Prostate gland (tissue), 2 donors: ENCODE results near the gene CEACAM3. TPM values are rescaled to one million over a fixed set of nuclear protein-coding genes. Genes with fewer than 3 reads are reported as not detected.
A peak's percentile ranks its signal among the peaks of the same experiment; 100 is the strongest.

ENCODE experiments used
- DNase-seq: peaks from one replicate; pipeline ENCODE4 v3.0.0-alpha.2; 2019; ENCODE audit warnings: low spot score
- H3K27ac ChIP-seq, 2 donors: fragments of 200-600 bp; sonication (generic); 2 replicates each; pipeline ENCODE4 v1.5.1; 2017 to 2019
- H3K27me3 ChIP-seq: fragments of 200-600 bp; sonication (generic); replicated peaks from 2 replicates; pipeline ENCODE4 v1.5.1; 2019; ENCODE audit not compliant: insufficient read depth
- H3K36me3 ChIP-seq, 2 donors: fragments of 200-600 bp; sonication (generic); 1 replicate in 1 of 2; 2 replicates in 1 of 2; pipeline versions ENCODE4 v1.5.1 to v1.8.1; 2017 to 2019
- H3K4me1 ChIP-seq: fragments of 200-600 bp; sonication (generic); replicated peaks from 2 replicates; pipeline ENCODE4 v1.5.1; 2019
- H3K4me3 ChIP-seq, 2 donors: fragments of 200-600 bp; sonication (generic); 2 replicates each; pipeline ENCODE4 v1.5.1; 2017 to 2019
- H3K9me3 ChIP-seq: fragments of 200-600 bp; sonication (generic); 2 replicates; pipeline ENCODE4 v1.5.1; 2017
- POLR2A ChIP-seq: fragments of 450-650 bp; IDR thresholded peaks from one replicate; pipeline ENCODE4 v1.6.1; 2016; ENCODE audit warnings: antibody characterized with exemption, mild to moderate bottlenecking
- POLR2AphosphoS5 ChIP-seq: sonication (generic); formaldehyde crosslinking; IDR thresholded peaks from one replicate; pipeline ENCODE4 v1.6.1; 2017; ENCODE audit warnings: antibody characterized with exemption
- whole genome bisulfite sequencing: methylation state at CpG from one replicate; pipeline ENCODE4 v1.1.5; 2018; 5-methylcytosine and 5-hydroxymethylcytosine counted together
- intact Hi-C: fragments of 100-400 bp; cut with DNase I; formaldehyde crosslinking; loops from one replicate; pipeline ENCODE4 v1.14.2; 2022
- total RNA-seq, 2 donors: library from RNA; depleted of rRNA; stranded (reverse); fragments of >200 nt; gene quantifications; one replicate each; pipeline ENCODE4 v1.1.0, GENCODE V29; 2016
- TF ChIP-seq, protein P1 (sequence below), 4 experiments: fragments of 200-600 bp in 2 of 4; fragments of 450-650 bp in 2 of 4; sonication (generic) in 2 of 4; IDR thresholded peaks; 1 replicate in 3 of 4; 2 replicates in 1 of 4; pipeline ENCODE4 v1.5.1; 2016 to 2019; ENCODE audit warnings: antibody characterized with exemption in 4 of 4, mild to moderate bottlenecking in 2 of 4, moderate library complexity in 2 of 4

Gene CEACAM3
- total RNA-seq, 2 donors from 2014 or later = 0.59 TPM; not detected in 1

DNA sequence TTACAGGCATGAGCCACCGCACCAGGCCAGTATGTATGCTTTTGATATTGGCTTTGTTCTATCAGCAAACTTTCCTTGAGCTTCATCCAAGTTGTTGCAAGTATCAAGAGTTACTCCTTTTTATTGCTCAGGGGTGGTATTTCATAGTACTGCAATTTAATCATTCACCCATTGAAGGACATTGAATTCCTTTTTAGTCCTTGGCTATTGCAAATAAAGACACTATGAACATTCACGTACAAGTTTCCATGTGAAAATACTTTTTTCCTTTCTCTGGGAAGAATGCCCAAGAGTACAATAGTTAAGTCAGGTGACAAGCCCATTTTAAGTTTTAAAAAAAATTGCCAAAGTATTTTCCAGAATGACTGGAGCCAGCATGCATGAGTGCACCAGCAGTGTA, 20.4 kb downstream of the CEACAM3 start:
- Histone ChIP-seq H3K9me3 (no peaks in the 10 kb centered on the region), H3K4me1 (no peaks in the 10 kb centered on the region), H3K4me3 (no peak overlapping the region), H3K36me3 (no peaks in the 10 kb centered on the region), H3K27ac (no peak overlapping the region), H3K27me3 (no peaks in the 10 kb centered on the region)
- 34% methylated on average over 2 of the region's 2 CpGs for WGBS
- intact Hi-C loops = no loop called here
- TF ChIP-seq, protein P1, sequence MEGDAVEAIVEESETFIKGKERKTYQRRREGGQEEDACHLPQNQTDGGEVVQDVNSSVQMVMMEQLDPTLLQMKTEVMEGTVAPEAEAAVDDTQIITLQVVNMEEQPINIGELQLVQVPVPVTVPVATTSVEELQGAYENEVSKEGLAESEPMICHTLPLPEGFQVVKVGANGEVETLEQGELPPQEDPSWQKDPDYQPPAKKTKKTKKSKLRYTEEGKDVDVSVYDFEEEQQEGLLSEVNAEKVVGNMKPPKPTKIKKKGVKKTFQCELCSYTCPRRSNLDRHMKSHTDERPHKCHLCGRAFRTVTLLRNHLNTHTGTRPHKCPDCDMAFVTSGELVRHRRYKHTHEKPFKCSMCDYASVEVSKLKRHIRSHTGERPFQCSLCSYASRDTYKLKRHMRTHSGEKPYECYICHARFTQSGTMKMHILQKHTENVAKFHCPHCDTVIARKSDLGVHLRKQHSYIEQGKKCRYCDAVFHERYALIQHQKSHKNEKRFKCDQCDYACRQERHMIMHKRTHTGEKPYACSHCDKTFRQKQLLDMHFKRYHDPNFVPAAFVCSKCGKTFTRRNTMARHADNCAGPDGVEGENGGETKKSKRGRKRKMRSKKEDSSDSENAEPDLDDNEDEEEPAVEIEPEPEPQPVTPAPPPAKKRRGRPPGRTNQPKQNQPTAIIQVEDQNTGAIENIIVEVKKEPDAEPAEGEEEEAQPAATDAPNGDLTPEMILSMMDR (IDR thresholded peaks at IDR 0.05) = no peak
- TF ChIP-seq POLR2AphosphoS5 (no peak), POLR2A (no peak)
- DNase-seq = no peak

DNA sequence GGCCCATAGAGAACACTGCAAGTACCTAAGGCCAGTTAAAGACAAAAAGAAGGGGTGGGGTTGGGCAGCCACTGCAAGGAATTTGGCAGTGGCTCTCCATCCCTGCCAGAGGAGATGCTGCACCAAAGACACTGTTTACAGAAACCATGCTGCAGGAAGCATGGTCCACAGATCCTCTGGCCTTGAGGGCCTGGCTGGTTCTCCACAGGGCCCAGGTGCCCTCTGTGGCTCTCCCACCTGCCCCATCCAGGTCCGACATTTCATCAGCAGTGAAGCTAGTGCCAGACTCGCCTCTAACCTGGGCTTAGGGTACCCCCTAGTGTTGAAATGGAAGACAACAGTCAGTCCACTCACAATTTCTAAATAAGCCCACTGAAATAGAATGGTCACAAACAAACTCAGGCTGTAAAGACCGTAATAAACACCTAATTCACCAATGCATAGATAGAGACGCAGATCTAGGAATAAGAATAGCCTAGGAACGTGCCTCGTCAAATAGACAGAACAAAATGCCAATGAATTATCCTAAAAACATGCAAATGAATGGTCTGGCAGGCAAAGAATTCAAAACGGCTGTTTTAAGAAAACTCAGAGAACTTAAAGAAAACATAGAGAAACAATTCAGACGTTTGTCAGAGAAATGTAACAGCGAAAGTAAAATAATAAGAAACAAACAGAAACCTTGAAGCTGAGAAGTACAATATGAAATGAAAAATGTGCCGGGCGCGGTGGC, 24.8 kb downstream of the CEACAM3 start:
- DNase-seq = peak; percentile 41
- WGBS = 30% methylated on average over 12 of the region's 12 CpGs
- Histone ChIP-seq H3K4me1 (no peaks in the 10 kb centered on the region), H3K4me3 (no peak overlapping the region), H3K9me3 (no peaks in the 10 kb centered on the region), H3K27ac (no peak overlapping the region), H3K36me3 (no peaks in the 10 kb centered on the region), H3K27me3 (no peaks in the 10 kb centered on the region)
- no peak for TF ChIP-seq POLR2A
- TF ChIP-seq, protein P1 (IDR thresholded peaks at IDR 0.05) = peak; percentile 29 to 75 (median 56)
- intact Hi-C loops = no loop called here

DNA sequence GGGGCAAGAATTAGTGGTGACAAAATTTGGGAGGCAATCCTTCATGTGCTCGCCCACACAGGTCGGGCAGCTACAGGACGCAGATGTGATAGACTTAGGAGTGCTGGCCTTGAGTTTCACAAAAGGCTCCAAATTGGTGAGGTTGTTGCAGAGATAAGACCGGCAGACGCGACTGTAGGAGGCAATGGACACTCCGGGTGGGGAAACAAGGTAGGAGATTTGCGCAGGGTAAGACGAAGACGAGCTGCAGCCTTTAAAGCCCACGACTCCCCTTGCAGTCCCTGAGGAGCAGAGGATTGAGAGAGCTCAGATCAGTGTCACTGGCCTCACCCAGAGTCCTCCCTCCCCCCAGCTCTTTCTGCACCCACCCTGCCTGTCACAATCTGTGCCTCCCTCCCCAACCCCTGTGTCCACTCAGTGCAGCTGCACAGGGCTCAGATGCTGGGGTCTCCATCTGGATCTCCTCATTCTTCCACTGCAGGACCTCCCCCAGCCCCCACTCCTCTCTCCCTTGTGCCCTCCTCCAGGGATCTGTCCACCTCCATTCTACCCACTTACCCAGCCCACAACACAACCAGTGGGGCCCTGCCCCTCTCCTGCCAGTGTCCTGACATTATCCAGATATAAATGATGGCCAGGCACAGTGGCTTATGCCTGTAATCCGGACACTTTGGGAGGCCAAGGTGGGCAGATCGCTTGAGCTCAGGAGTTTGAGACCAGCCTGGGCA, 41.8 kb downstream of the CEACAM3 start:
- no peak for DNase-seq
- Histone ChIP-seq H3K27me3 (peaks cover 3% of the 10 kb centered on the region), H3K4me3 (no peak overlapping the region), H3K9me3 (no peaks in the 10 kb centered on the region), H3K4me1 (no peaks in the 10 kb centered on the region), H3K27ac (no peak overlapping the region), H3K36me3 (no peaks in the 10 kb centered on the region)
- TF ChIP-seq, protein P1 (IDR thresholded peaks at IDR 0.05) = no peak
- TF ChIP-seq POLR2A = no peak
- no peak for TF ChIP-seq POLR2AphosphoS5
- 62% methylated on average over 13 of the region's 13 CpGs for WGBS
- intact Hi-C loops = no loop called here

DNA sequence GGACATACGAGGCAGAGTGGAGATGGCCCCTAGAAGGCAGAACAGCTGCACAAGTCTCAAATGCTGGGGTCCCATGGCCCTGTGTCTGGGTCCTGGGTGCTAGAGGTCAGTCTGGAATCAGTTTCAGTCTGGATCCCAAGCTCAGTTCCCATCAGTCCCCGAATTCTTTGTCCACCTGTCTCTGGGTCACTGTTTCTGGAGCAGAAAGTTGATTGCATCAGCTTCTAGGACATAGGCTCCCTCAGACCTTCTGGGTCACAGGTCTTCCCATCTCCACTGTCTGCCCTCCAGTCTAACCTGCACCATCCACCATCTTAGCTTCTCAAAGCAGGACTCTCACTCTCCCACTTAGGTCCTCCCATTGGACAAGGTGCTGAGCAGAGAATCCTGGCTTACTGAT, 42.8 kb downstream of the CEACAM3 start:
- TF ChIP-seq POLR2A (no peak), POLR2AphosphoS5 (no peak)
- TF ChIP-seq, protein P1 (IDR thresholded peaks at IDR 0.05) = no peak
- 61% methylated on average over 2 of the region's 2 CpGs for WGBS
- H3K27me3 ChIP-seq = peaks cover 3% of the 10 kb centered on the region

More for the DNA sequence above, 42.8 kb downstream of the CEACAM3 start:
- Histone ChIP-seq H3K27ac (no peak overlapping the region), H3K4me1 (no peaks in the 10 kb centered on the region), H3K9me3 (no peaks in the 10 kb centered on the region), H3K36me3 (no peaks in the 10 kb centered on the region), H3K4me3 (no peak overlapping the region)
- no peak for DNase-seq
- intact Hi-C loops = no loop called here
